Activated T-cell treated with anti-CD3 and anti-CD28 coated beads for 48 hours (primary cell): Measurements from ENCODE around the gene DROSHA.
"Not testable (repeated sequence)": the region's sequence is repeated elsewhere in the genome, so short reads cannot be mapped to it uniquely, and the experiment has no call there.

Experiments
- DNase-seq: peaks from one replicate; pipeline ENCODE4 v3.0.0-alpha.2; 2020; ENCODE audit warnings: low read depth

The DROSHA gene

GRCh38 chr5:31415009-31415923 is 116.6 kb downstream of the DROSHA start:
- DNase-seq: no peak

GRCh38 chr5:31413030-31413812 is 118.7 kb downstream of the DROSHA start:
- DNase-seq: no peak

- DNase-seq: no peak
These were observed 119.6 kb downstream of the DROSHA start for GRCh38 chr5:31412324-31412723.

- no peak for DNase-seq
These were observed 121.8 kb downstream of the DROSHA start for GRCh38 chr5:31410089-31410488.

- no peak for DNase-seq
These were observed 123.1 kb downstream of the DROSHA start for GRCh38 chr5:31408814-31409213.

- no peak for DNase-seq
These were observed 123.8 kb downstream of the DROSHA start for GRCh38 chr5:31407921-31408693.

GRCh38 chr5:31404325-31404724 is 127.6 kb downstream of the DROSHA start:
- no peak for DNase-seq

GRCh38 chr5:31401691-31402090 is 130.2 kb downstream of the DROSHA start:
- no peak for DNase-seq

GRCh38 chr5:31397926-31398557 is 133.9 kb downstream of the DROSHA start:
- no peak for DNase-seq

GRCh38 chr5:31396611-31397295 is 135.1 kb downstream of the DROSHA start:
- DNase-seq: no peak

- DNase-seq: not testable (repeated sequence)
These were observed 136.3 kb downstream of the DROSHA start for GRCh38 chr5:31395450-31396045.

GRCh38 chr5:31393126-31393525 is 138.8 kb downstream of the DROSHA start:
- DNase-seq: no peak

- no peak for DNase-seq
These were observed 139.8 kb downstream of the DROSHA start for GRCh38 chr5:31392061-31392460.

GRCh38 chr5:31390256-31390655 is 141.6 kb downstream of the DROSHA start:
- no peak for DNase-seq

GRCh38 chr5:31385774-31386537 is 145.9 kb downstream of the DROSHA start:
- no peak for DNase-seq

GRCh38 chr5:31383734-31384133 is 148.2 kb downstream of the DROSHA start:
- DNase-seq: no peak

GRCh38 chr5:31382051-31382878 is 149.6 kb downstream of the DROSHA start:
- DNase-seq: no peak

- DNase-seq: no peak
These were observed 150.6 kb downstream of the DROSHA start for GRCh38 chr5:31381299-31381698.

- DNase-seq: no peak
These were observed 151.8 kb downstream of the DROSHA start for GRCh38 chr5:31380049-31380448.
